ENCODE data around the gene AURKAIP1.
"Not testable (repeated sequence)": the region's sequence is repeated elsewhere in the genome, so short reads cannot be mapped to it uniquely, and the experiment has no call there.

The AURKAIP1 gene

DNA sequence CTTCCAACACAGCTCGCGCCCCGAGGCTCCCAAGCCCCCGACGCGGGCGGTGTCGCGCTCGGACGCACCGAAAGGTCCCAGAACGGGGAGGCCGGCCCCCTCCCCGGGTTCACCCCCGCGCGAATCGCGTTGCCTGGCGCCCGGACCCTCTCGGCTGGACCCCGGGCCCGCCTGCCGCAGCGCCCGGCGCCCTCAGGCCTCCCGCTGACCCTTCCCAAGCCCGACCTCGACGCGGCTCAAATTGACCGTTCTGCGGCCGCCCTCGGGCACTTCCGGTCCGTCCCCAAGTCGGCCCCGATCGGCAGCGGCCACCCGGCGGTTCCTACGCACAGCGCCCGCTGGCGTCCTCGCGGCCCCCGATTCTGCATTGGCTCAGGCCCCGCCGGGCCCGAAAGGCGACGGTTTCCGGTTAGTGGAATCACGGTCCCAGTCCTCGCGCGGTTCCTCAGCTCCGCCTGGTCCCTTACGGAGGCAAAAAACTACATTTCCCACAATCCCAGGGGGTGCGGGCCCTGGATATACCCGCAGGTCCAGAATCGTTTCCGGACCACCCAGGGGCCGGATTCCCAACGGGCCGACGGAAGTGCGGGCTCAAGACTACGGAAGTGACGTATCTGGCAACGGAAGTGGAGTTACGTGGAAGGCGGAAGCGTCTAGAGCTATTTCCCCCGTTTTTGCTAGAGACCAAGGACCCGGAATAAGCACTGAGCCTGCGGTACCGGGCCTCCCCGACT is at the start of gene AURKAIP1:
AURKAIP1 (minus strand) TSS at position 279 of the 734 bp plus-strand sequence. CDS start 451 bp downstream, outside the sequence.
- peak; percentile 99 for DNase-seq

GRCh38 chr1:1424707-1425106 is 49.7 kb upstream of the AURKAIP1 start:
- DNase-seq, result no peak

- no peak for DNase-seq
These were observed 48.2 kb upstream of the AURKAIP1 start for GRCh38 chr1:1423245-1423597.

DNA sequence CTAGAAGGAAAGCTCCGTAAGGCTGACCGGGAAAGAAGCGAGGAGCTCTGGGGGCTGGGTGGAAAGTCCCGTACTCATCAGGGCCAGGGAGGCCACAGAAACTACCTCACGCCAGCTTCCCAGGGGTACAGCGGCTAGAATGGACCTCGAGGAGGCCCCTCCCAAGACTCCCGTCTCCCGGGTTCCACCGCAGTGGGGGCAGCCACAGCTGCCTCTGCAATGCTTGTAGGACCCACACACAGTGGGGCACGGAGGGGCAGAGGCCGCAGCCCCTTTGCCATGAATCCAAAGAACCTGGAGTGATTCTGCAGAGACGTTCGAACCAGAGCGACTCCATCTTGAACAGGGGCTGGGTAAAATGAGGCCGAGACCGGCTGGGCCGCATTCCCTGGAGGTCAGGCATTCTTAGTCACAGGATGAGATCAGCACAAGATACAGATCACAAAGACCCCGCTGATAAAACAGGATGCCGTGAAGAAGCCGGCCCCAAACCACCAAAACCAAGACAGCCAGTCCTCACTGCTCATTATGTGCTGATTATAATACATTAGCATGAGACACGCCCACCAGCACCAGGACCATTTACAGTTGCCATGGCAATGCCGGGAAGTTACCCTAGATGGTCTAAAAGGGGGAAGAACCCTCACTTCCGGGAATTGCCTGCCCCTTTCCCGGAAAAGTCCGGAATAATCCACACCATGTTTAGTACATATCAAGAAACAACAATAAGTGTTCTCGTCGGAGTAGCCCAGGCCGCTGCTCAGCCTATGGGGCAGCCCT is 47.6 kb upstream of the AURKAIP1 start:
- DNase-seq, result no peak

GRCh38 chr1:1421907-1422464 is 47.0 kb upstream of the AURKAIP1 start:
- DNase-seq, result no peak

DNA sequence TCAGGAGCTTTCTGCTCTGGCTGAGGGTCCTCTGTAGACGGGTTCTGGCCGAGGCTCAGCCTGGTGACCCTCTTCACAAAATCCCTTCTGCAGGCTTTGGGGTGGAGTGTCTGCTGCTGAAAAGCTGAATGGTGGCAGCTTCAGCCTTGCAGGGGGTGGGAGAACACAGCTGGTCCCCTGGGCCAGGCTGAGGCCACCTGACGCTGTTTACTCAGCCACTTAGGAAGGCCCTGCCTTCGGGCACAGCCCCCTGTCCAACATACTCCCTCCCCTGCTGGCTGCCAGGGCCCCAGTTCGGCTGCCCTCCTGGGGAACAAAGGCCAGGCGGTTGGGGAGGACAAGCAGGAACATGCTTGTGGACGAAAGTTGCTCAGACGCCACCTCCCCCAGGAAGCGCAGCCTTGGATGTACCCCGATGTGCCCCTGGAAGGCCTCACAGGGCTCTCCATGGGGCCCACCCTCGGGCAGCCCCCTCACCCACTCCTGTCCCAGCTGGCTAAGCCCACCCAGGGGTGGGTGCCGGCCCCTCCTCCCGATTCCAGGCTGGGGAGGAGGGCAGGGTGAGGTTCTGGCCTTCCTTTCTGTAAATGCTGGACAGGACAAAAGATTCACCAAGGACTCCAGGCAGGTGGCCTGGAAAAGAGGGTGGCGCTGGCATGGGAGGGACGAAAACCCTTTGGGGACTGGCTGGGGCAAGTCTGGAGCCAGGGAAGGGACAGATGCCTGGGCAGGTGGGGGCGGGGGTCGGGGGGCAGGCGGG is 46.3 kb upstream of the AURKAIP1 start, which contains the start of gene ANKRD65:
ANKRD65 (minus strand) TSS at position 130 of the 760 bp plus-strand sequence. CDS start 271 bp downstream, outside the sequence.
- no peak for DNase-seq

DNA sequence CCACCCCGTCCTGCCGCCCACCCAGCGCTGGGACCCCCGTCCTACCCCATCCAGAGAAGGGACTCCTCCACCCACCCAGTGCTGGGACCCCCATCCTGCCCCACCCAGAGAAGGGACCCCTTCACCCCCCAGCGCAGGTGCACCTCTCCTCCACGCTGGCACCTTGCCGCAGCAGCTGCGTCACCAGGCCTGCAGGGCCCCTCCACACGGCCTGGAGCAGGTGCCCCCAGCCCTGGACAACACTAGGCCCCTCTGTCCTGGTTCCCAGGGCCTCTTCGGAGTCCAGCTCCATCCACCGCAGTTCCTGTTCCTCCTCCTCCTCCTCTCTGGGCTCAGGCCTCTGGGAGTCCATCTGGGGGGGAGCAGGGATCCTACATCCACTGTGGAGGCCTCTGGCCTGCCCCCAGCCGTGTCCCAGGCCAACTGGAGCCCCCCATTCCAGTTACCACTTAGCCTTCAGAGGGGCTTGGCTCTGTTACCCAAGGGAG is 45.7 kb upstream of the AURKAIP1 start:
- DNase-seq, result no peak

DNA sequence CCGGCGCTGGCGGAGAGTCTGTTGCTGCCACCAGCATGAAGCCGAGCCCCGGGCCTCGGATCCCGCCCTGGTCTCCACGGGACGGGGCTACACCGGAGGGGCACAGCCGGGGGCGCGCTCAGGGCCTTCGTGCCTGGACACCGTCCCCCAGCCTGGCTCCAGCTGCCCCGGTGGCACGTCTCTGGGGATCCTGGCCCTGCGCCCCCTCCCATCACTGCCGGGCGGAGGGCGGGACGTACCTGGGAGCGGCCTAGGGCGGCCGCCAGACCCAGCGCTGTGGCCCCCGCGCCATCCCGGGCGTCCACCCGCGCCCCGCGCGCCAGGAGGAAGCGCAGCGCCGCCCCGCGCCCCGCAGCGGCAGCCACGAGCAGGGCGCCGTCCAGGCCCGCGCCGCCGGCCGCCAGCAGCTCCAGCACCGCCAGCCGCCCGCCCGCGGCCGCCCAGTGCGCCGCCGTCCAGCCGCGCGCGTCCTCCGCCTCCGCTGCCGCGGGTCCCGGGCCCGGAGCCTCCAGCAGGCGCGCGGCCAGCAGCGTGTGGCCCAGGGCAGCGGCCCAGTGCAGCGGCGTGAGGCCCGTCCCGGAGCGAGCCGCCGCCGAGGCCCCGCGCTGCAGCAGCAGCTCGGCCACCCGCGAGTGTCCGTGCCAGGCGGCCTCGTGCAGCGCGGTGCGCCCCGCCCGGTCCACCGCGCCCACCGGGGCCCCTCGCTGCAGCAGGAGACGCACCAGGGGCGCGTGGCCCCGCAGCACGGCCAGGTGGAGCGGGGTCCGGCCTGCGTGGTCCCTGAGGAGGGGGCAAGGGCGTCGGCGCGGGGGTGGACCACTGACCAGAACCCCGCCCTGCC is 45.0 kb upstream of the AURKAIP1 start:
- no peak for DNase-seq

- no peak for DNase-seq
These were observed 44.4 kb upstream of the AURKAIP1 start for GRCh38 chr1:1419363-1419812.

DNA sequence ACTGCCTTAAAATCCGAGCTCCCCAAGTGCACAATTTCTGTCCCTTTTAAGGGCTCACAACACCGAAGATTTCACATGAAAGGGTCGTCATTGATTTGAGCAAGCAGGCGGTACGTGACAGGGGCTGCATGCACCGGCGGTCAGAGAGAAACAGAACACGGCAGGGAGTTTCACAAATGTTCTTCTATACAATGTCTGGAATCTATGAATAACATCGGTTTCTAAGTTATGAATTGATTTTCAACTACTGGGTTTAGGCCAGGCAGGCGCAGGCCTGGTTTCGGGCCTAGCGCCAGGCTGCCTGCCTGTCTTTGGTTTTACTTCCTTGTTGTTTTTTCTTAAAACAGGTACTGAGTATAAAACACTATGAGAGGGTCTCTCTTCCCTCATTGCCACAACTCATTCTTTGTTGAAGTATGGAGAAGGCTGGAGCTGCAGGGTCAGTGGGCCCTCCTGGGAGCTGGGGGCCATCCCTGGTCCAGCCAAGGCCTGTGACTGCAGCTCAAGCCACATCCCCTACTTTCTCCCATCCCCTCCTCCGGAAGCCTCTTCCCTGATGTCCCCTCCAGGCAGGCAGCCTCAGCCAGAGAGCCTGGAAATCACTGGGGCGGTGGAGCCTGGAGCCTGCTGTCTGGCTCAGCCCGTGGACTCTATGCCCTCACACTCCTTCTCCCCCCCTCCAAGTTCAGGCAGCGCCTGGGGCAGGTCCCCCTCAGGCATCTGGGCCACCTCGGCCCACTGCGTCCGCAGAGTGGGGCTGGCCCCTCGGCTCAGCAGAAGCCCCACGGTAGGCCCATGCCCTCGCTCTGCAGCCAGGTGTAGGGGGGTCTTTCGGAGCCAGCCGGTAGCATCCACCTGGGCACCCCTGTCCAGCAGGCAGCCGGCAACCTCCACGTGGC is 43.7 kb upstream of the AURKAIP1 start:
- DNase-seq, result no peak

- not testable (repeated sequence) for DNase-seq
These were observed 42.9 kb upstream of the AURKAIP1 start for GRCh38 chr1:1417825-1418463.

DNA sequence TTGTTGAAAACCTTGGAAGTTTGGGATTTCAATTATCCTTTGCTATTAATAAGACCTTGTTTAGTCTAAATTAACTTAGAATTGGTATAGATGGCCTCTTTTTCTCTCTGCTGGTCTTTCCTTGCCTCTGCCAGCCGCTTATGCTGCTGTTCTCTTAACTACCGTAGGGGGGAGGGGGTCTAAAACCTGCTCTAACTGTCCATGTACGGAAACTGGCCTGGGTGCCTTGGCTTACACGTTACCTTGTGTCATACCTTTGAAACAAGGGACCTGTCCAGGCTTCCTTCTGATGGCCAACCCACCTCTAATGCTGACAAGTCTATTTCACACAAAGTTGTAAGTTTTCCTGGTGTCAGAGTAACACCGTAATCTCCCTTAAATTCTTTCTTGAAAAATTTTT is 42.4 kb upstream of the AURKAIP1 start:
- DNase-seq, result not testable (repeated sequence)

GRCh38 chr1:1415751-1416150 is 40.7 kb upstream of the AURKAIP1 start:
- no peak for DNase-seq

DNA sequence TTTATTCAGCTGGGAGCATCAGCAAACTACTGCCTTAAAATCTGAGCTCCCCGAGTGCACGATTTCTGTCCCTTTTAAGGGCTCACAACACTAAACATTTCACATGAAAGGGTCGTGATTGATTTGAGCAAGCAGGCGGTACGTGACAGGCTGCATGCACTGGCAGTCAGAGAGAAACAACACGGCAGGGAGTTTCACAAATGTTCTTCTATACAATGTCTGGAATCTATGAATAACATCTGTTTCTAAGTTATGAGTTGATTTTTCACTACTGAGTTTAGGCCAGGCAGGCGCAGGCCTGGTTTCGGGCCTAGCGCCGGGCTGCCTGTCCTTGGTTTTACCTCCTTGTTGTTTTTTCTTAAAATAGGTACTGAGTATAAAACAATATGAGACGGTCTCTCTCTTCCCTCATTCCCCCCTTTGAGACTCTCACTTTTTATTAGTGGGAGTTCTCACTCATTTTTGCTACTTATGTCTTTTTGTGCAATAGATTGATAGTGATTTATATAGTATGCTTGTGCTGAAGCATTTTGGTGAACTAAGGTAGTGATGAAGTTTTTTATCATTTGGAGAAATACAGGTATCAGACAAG is 37.4 kb upstream of the AURKAIP1 start:
- DNase-seq, result not testable (repeated sequence)

GRCh38 chr1:1411626-1412025 is 36.6 kb upstream of the AURKAIP1 start:
- DNase-seq, result no peak

DNA sequence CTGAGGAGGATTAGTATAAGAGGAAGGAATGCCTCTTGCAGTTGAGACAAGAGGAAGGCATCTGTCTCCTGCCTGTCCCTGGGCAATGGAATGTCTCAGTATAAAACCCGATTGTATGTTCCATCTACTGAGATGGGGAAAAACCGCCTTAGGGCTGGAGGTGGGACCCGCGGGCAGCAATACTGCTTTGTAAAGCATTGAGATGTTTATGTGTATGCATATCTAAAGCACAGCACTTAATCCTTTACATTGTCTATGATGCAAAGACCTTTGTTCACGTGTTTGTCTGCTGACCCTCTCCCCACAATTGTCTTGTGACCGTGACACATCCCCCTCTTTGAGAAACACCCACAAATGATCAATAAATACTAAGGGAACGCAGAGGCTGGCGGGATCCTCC is 35.2 kb upstream of the AURKAIP1 start:
- not testable (repeated sequence) for DNase-seq

DNA sequence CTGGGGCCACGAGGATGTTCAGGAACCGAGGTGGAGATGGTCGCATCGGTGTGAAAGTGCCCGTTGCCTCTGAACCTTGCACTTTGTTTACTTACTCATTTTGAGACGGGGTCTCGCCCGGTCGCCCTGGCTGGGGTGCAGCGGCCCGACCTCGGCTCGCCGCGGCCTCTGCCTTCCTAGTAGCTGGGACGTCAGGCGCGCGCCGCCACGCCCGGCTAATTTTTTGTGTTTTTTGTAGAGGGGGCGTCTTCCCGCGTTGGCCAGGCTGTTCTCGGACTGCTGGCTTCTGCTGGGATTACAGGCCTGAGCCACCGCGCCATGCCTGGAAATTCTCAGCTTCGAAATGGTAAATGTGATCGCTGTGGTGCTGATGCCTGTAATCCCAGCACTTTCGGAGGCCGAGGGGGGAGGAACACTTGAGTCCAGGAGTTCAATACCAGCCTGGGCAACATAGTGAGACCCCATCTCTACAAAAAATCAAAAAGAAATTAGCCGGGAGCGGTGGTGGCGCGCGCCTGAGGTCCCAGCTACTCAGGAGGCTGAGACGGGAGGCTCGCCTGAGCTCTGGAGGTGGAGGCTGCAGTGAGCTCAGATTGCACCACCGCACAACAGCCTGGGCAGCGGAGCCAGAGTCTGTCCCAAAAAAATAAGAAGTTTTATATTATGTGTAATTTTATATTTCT is 32.8 kb upstream of the AURKAIP1 start:
- no peak for DNase-seq

DNA sequence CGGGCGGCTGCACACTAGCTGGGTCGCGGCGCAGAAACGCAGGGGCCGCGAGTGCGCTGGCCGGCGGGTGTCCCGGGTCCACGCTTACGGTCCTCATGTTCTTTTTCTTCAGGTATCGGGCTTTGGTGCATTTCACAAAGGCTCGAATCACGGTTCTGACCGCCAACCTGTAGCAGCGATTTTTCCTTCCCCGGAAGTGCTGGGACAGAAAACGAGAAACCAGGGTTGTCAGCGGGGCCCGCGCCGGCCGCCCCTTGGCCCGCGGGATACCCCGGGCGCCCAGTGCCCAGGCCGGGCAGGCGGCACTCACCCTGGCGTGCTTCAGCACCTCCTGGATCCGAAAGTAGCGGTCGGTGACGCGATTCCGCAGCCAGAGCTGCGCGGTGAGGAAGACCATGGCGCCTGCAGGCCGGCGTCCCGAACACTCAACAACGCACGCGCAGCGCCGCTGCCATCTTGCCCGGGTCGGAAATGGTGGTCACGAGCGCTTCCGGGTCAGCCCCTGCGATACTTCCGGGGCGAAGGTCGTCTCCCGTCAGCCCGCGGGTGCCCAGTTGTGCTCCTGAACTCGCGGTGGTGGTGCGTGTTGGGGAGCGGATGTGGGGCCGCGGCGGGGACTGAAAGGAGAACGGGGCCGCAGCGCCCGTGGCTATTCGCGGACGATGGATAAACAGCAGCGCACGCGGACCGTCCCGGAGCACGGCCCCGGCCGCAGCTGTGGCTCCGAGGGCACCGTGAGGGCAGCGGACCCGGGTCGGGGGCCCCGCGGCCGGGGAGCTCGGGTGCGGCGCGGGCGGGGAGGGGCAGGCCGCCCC is 32.0 kb upstream of the AURKAIP1 start, which contains the start of gene MRPL20:
MRPL20 (minus strand) TSS at position 473 of the 815 bp plus-strand sequence; CDS start at position 397, 76 bp downstream.
- DNase-seq, result peak; percentile 78

Measured in NCI-H1048 (cell line).